ENCODE results near the gene KCNH1. TPM values are rescaled to one million over a fixed set of nuclear protein-coding genes. Genes with fewer than 3 reads are reported as not detected.

The KCNH1 gene
- total RNA-seq, 1 donor from 2014 or later = 15.5 TPM

DNA sequence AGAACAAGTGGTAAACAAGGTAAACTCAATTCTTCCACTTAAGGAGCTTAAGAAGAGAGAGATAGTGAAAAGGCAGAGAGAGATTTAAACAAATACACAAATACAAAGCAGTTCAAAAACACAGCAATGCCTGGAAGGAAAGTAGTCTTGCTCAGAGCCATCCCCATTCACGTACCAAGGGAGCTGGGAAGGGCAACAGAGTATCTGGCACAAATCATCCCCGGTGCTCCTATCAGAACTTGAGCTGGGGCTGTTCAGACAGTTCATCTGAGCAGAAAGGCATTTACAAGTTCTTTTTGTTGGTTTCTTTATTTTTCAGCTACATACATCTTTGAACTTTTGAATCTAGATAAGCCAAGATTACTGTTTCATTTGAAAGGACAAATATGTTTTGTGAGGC lies 233.9 kb downstream of the KCNH1 start:
- H3K4me3 ChIP-seq (ENCODE audit: insufficient read depth, low read depth, low read length) = no peak overlapping the region
- peaks cover 8% of the 10 kb centered on the region for H3K36me3 Mint-ChIP-seq (ENCODE audit: low read depth, unreplicated experiment)
- no peak for DNase-seq (ENCODE audit: low read depth)
- H3K9me3 ChIP-seq (ENCODE audit: insufficient read depth, low read depth, low read length) = no peaks in the 10 kb centered on the region
- H3K27ac Mint-ChIP-seq (ENCODE audit: unreplicated experiment) = no peak overlapping the region
- H2AFZ ChIP-seq (ENCODE audit: low read depth, low read length) = no peak overlapping the region
- no peak overlapping the region for H3K4me3 Mint-ChIP-seq (ENCODE audit: unreplicated experiment)
- H3K27me3 Mint-ChIP-seq (ENCODE audit: low read depth, unreplicated experiment) = peaks cover 3% of the 10 kb centered on the region
- no peaks in the 10 kb centered on the region for H3K79me2 ChIP-seq (ENCODE audit: insufficient read depth, low read length)
- H3K36me3 ChIP-seq (ENCODE audit: insufficient read depth, low read length) = no peaks in the 10 kb centered on the region
- TF ChIP-seq, protein P1, sequence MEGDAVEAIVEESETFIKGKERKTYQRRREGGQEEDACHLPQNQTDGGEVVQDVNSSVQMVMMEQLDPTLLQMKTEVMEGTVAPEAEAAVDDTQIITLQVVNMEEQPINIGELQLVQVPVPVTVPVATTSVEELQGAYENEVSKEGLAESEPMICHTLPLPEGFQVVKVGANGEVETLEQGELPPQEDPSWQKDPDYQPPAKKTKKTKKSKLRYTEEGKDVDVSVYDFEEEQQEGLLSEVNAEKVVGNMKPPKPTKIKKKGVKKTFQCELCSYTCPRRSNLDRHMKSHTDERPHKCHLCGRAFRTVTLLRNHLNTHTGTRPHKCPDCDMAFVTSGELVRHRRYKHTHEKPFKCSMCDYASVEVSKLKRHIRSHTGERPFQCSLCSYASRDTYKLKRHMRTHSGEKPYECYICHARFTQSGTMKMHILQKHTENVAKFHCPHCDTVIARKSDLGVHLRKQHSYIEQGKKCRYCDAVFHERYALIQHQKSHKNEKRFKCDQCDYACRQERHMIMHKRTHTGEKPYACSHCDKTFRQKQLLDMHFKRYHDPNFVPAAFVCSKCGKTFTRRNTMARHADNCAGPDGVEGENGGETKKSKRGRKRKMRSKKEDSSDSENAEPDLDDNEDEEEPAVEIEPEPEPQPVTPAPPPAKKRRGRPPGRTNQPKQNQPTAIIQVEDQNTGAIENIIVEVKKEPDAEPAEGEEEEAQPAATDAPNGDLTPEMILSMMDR (IDR thresholded peaks at IDR 0.05; ENCODE audit: insufficient read depth, low read depth, low read length) = no peak
- TF ChIP-seq EZH2 (IDR thresholded peaks at IDR 0.05; ENCODE audit: insufficient read depth, low read length) = no peak
- no peaks in the 10 kb centered on the region for H3K27me3 ChIP-seq (ENCODE audit: insufficient read depth, low read length)
- no peaks in the 10 kb centered on the region for H3K9me3 Mint-ChIP-seq (ENCODE audit: unreplicated experiment)
- H3K27ac ChIP-seq (ENCODE audit: low read depth, low read length) = no peak overlapping the region
- no peak for FAIRE-seq
- H3K4me1 Mint-ChIP-seq (ENCODE audit: low read depth, unreplicated experiment) = peaks cover 10% of the 10 kb centered on the region
- H3K9ac ChIP-seq (ENCODE audit: low read length) = no peak overlapping the region
- H3K4me2 ChIP-seq (ENCODE audit: low read length) = no peak overlapping the region
- H4K20me1 ChIP-seq (ENCODE audit: insufficient read depth, low read length) = no peaks in the 10 kb centered on the region
- H3K4me1 ChIP-seq (ENCODE audit: insufficient read depth, low read length) = no peaks in the 10 kb centered on the region

DNA sequence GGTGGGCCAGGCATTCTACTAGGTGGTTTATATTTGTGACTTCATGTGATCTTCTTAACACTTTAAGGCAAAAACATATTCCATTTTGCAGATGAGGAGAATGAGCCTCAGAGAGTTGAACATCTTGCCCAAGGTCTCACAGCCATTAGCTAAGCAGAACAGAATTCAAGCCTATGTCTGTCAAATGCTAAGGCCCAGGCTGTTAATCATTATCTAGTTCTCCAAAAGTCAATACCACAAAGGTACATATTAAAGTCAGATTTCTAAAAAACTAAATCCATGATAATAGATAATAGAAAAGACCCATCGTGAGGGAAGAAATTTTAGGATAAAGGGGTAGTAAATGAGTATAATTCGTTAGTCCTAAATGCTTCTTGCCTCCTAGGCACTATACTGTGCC lies 234.3 kb downstream of the KCNH1 start:
- Histone ChIP-seq H3K9me3 (ENCODE audit: insufficient read depth, low read depth, low read length) (no peaks in the 10 kb centered on the region), H4K20me1 (ENCODE audit: insufficient read depth, low read length) (no peaks in the 10 kb centered on the region)

DNA sequence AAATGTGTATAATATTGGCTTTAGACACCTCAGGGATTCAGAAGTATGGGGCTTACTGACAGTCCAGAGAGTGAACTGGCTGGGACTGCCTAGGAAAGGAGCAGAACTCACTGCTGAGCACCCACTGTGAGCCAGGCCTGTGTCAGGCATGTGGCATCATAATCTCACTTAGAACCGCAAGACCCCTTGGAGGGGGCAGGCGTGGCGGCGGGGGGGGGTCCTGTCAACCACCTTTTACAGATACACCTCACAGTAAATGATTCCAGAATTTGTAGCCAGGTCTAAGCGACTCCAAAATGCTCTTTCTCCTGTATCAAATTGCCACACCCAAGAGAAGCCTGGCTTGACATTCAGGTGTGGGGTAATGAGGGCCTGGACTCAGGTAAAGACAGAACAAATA lies 235.5 kb downstream of the KCNH1 start:
- TF ChIP-seq, protein P1 (IDR thresholded peaks at IDR 0.05; ENCODE audit: insufficient read depth, low read depth, low read length) = no peak
- no peak for TF ChIP-seq EZH2 (IDR thresholded peaks at IDR 0.05; ENCODE audit: insufficient read depth, low read length)
- Histone ChIP-seq H3K9ac (ENCODE audit: low read length) (no peak overlapping the region), H3K27me3 (ENCODE audit: insufficient read depth, low read length) (no peaks in the 10 kb centered on the region), H3K9me3 (ENCODE audit: insufficient read depth, low read depth, low read length) (no peaks in the 10 kb centered on the region), H3K79me2 (ENCODE audit: insufficient read depth, low read length) (no peaks in the 10 kb centered on the region), H3K4me2 (ENCODE audit: low read length) (no peak overlapping the region), H3K4me1 (ENCODE audit: insufficient read depth, low read length) (no peaks in the 10 kb centered on the region), H3K27ac (ENCODE audit: low read depth, low read length) (no peak overlapping the region), H4K20me1 (ENCODE audit: insufficient read depth, low read length) (no peaks in the 10 kb centered on the region), H3K4me3 (ENCODE audit: insufficient read depth, low read depth, low read length) (no peak overlapping the region), H3K36me3 (ENCODE audit: insufficient read depth, low read length) (no peaks in the 10 kb centered on the region), H2AFZ (ENCODE audit: low read depth, low read length) (no peak overlapping the region)
- DNase-seq (ENCODE audit: low read depth) (no peak), FAIRE-seq (no peak)
- Mint-ChIP-seq H3K9me3 (ENCODE audit: unreplicated experiment) (peaks cover 2% of the 10 kb centered on the region), H3K4me3 (ENCODE audit: unreplicated experiment) (no peak overlapping the region), H3K27me3 (ENCODE audit: low read depth, unreplicated experiment) (peaks cover 3% of the 10 kb centered on the region), H3K27ac (ENCODE audit: unreplicated experiment) (no peak overlapping the region), H3K36me3 (ENCODE audit: low read depth, unreplicated experiment) (peaks cover 8% of the 10 kb centered on the region), H3K4me1 (ENCODE audit: low read depth, unreplicated experiment) (peaks cover 8% of the 10 kb centered on the region)

More for the DNA sequence above, 234.3 kb downstream of the KCNH1 start:
- no peaks in the 10 kb centered on the region for H3K4me1 ChIP-seq (ENCODE audit: insufficient read depth, low read length)
- no peak overlapping the region for H3K27ac Mint-ChIP-seq (ENCODE audit: unreplicated experiment)
- H3K4me3 Mint-ChIP-seq (ENCODE audit: unreplicated experiment) = no peak overlapping the region
- peaks cover 3% of the 10 kb centered on the region for H3K27me3 Mint-ChIP-seq (ENCODE audit: low read depth, unreplicated experiment)
- no peaks in the 10 kb centered on the region for H3K27me3 ChIP-seq (ENCODE audit: insufficient read depth, low read length)
- no peaks in the 10 kb centered on the region for H3K79me2 ChIP-seq (ENCODE audit: insufficient read depth, low read length)
- H3K27ac ChIP-seq (ENCODE audit: low read depth, low read length) = no peak overlapping the region
- no peak for DNase-seq (ENCODE audit: low read depth)
- no peaks in the 10 kb centered on the region for H3K9me3 Mint-ChIP-seq (ENCODE audit: unreplicated experiment)
- H3K4me3 ChIP-seq (ENCODE audit: insufficient read depth, low read depth, low read length) = no peak overlapping the region
- no peak for FAIRE-seq
- H2AFZ ChIP-seq (ENCODE audit: low read depth, low read length) = no peak overlapping the region
- TF ChIP-seq EZH2 (IDR thresholded peaks at IDR 0.05; ENCODE audit: insufficient read depth, low read length) = no peak
- TF ChIP-seq, protein P1 (IDR thresholded peaks at IDR 0.05; ENCODE audit: insufficient read depth, low read depth, low read length) = no peak
- no peak overlapping the region for H3K9ac ChIP-seq (ENCODE audit: low read length)
- peaks cover 8% of the 10 kb centered on the region for H3K36me3 Mint-ChIP-seq (ENCODE audit: low read depth, unreplicated experiment)
- H3K4me2 ChIP-seq (ENCODE audit: low read length) = no peak overlapping the region
- H3K36me3 ChIP-seq (ENCODE audit: insufficient read depth, low read length) = no peaks in the 10 kb centered on the region
- H3K4me1 Mint-ChIP-seq (ENCODE audit: low read depth, unreplicated experiment) = peaks cover 10% of the 10 kb centered on the region

All from astrocyte (in vitro differentiated cells and primary cell).